A673 (cell line): ENCODE results near the gene PHYHIPL. TPM values are rescaled to one million over a fixed set of nuclear protein-coding genes. Genes with fewer than 3 reads are reported as not detected.

ENCODE experiments used
- BruUV-seq: library from RNA; stranded (reverse); fragments of 400-500 nt; replicated peaks from 2 replicates; lab custom pipeline; 2021; lab: Mats Ljungman, UMichigan
- CTCF ChIA-PET: fragments of 300-600 bp; sonication (Branson Sonifier 250); formaldehyde crosslinking; loops from one replicate; lab custom pipeline; 2022; ENCODE audit warnings: antibody characterized with exemption; lab: Charles Lee
- POLR2A ChIA-PET: fragments of 300-600 bp; sonication (Branson Sonifier 250); formaldehyde crosslinking; loops from one replicate; lab custom pipeline; 2022; ENCODE audit warnings: antibody characterized with exemption; ENCODE audit not compliant: low non-redundant PET; lab: Charles Lee
- DNase-seq: peaks from one replicate; pipeline ENCODE4 v3.0.0-alpha.2; 2015; ENCODE audit warnings: low spot score
- H3K27ac ChIP-seq: fragments of 200-600 bp; sonication (generic); 2 replicates; pipeline ENCODE4 v1.5.1; 2016; ENCODE audit warnings: mixed run types, low read depth, mild to moderate bottlenecking, mixed read lengths, antibody characterized with exemption, low read length; ENCODE audit not compliant: poor library complexity, severe bottlenecking
- H3K27me3 ChIP-seq: fragments of 200-600 bp; sonication (generic); replicated peaks from 2 replicates; pipeline ENCODE4 v1.6.1; 2017; ENCODE audit warnings: mixed run types, low read depth, mild to moderate bottlenecking, mixed read lengths, antibody characterized with exemption, low read length; ENCODE audit not compliant: insufficient read depth, poor library complexity
- H3K36me3 ChIP-seq: fragments of 200-600 bp; sonication (generic); 2 replicates; pipeline ENCODE4 v1.6.1; 2016; ENCODE audit warnings: mixed run types, mild to moderate bottlenecking, mixed read lengths, antibody characterized with exemption, low read length; ENCODE audit not compliant: insufficient read depth, poor library complexity, severe bottlenecking
- H3K4me1 ChIP-seq: fragments of 200-600 bp; sonication (generic); 2 replicates; pipeline ENCODE4 v1.6.1; 2017; ENCODE audit warnings: mixed run types, mild to moderate bottlenecking, mixed read lengths, antibody characterized with exemption, low read length; ENCODE audit not compliant: insufficient read depth, poor library complexity, severe bottlenecking
- H3K4me3 ChIP-seq: fragments of 200-600 bp; sonication (generic); 2 replicates; pipeline ENCODE4 v1.5.1; 2016; ENCODE audit warnings: low read depth, mixed run types, mild to moderate bottlenecking, mixed read lengths, low read length; ENCODE audit not compliant: poor library complexity, severe bottlenecking
- H3K9me3 ChIP-seq: fragments of 200-600 bp; sonication (generic); 2 replicates; pipeline ENCODE4 v1.6.1; 2016; ENCODE audit warnings: mixed run types, low read depth, mild to moderate bottlenecking, mixed read lengths, antibody characterized with exemption, low read length; ENCODE audit not compliant: poor library complexity, severe bottlenecking
- CTCF ChIP-seq: fragments of 300-800, 200-600 bp; sonication (generic); conservative IDR thresholded peaks from 2 replicates; pipeline ENCODE4 v1.5.1; 2017; ENCODE audit warnings: low read depth, mild to moderate bottlenecking, antibody characterized with exemption, low read length, moderate library complexity, mixed read lengths
- EZH2 ChIP-seq: fragments of 200-600 bp; sonication (generic); IDR thresholded peaks from 2 replicates; pipeline ENCODE4 v1.6.1; 2017; ENCODE audit warnings: borderline replicate concordance, low read depth, mild to moderate bottlenecking, mixed read lengths, antibody characterized with exemption, low read length; ENCODE audit not compliant: poor library complexity, severe bottlenecking
- intact Hi-C: fragments of 100-400 bp; cut with micrococcal nuclease; formaldehyde crosslinking; loops from one replicate; pipeline ENCODE4 v1.10.0; 2022; ENCODE audit not compliant: unreplicated experiment
- total RNA-seq: library from RNA; stranded (reverse); gene quantifications from 2 replicates; pipeline ENCODE4 v1.2.3, GENCODE V29; 2021

The PHYHIPL gene
- total RNA-seq, 1 experiment from 2014 or later, result 0.97 TPM

GRCh38 chr10:59134785-59135184 is 41.7 kb upstream of the PHYHIPL start:
- H3K27ac ChIP-seq, result no peak overlapping the region
- H3K4me1 ChIP-seq, result no peaks in the 10 kb centered on the region
- intact Hi-C loops, result no loop called here
- DNase-seq, result no peak
- peaks cover 4% of the 10 kb centered on the region for H3K27me3 ChIP-seq
- no peaks in the 10 kb centered on the region for H3K9me3 ChIP-seq
- no peak for TF ChIP-seq EZH2
- no peak for TF ChIP-seq CTCF
- no peaks in the 10 kb centered on the region for H3K36me3 ChIP-seq
- POLR2A ChIA-PET, result no interaction called here
- H3K4me3 ChIP-seq, result no peak overlapping the region
- CTCF ChIA-PET, result no interaction called here
- no TSS peak for BruUV-seq

- Histone ChIP-seq H3K27me3 (peaks cover 4% of the 10 kb centered on the region), H3K27ac (no peak overlapping the region), H3K36me3 (no peaks in the 10 kb centered on the region), H3K9me3 (no peaks in the 10 kb centered on the region), H3K4me1 (no peaks in the 10 kb centered on the region), H3K4me3 (no peak overlapping the region)
- CTCF ChIA-PET, result no interaction called here
- intact Hi-C loops, result no loop called here
- peak; percentile 1 for DNase-seq
- BruUV-seq, result no TSS peak
- POLR2A ChIA-PET, result no interaction called here
- no peak for TF ChIP-seq EZH2
- TF ChIP-seq CTCF, result no peak
Measured at GRCh38 chr10:59135275-59135674, 41.2 kb upstream of the PHYHIPL start.

- Histone ChIP-seq H3K4me3 (no peak overlapping the region), H3K36me3 (no peaks in the 10 kb centered on the region), H3K9me3 (no peaks in the 10 kb centered on the region), H3K27ac (no peak overlapping the region), H3K4me1 (no peaks in the 10 kb centered on the region), H3K27me3 (no peaks in the 10 kb centered on the region)
- ChIA-PET POLR2A (no interaction called here), CTCF (no interaction called here)
- intact Hi-C loops, result no loop called here
- TF ChIP-seq EZH2 (no peak), CTCF (no peak)
- BruUV-seq, result no TSS peak
- DNase-seq, result no peak
Measured at GRCh38 chr10:59138052-59138451, 38.4 kb upstream of the PHYHIPL start.
